Measurements from ENCODE around the gene CCDC149. TPM values are rescaled to one million over a fixed set of nuclear protein-coding genes. Genes with fewer than 3 reads are reported as not detected.

Gene CCDC149
- total RNA-seq, 1 donor from 2014 or later = 21.5 TPM

- peaks cover 8% of the 10 kb centered on the region for H3K9me3 Mint-ChIP-seq (ENCODE audit: low read depth)
- H3K4me1 Mint-ChIP-seq (ENCODE audit: low read depth) = peaks cover 22% of the 10 kb centered on the region
- TF ChIP-seq CTCF (IDR thresholded peaks at IDR 0.05) = no peak
These were observed 103.9 kb downstream of the CCDC149 start for GRCh38 chr4:24808955-24809354.

GRCh38 chr4:24808261-24808660 lies 104.6 kb downstream of the CCDC149 start:
- H3K27ac Mint-ChIP-seq (ENCODE audit: unreplicated experiment) = no peak overlapping the region
- no peak overlapping the region for H3K4me3 Mint-ChIP-seq (ENCODE audit: unreplicated experiment)
- H3K36me3 Mint-ChIP-seq (ENCODE audit: low read depth) = peaks cover 20% of the 10 kb centered on the region
- peaks cover 22% of the 10 kb centered on the region for H3K4me1 Mint-ChIP-seq (ENCODE audit: low read depth)
- peaks cover 8% of the 10 kb centered on the region for H3K9me3 Mint-ChIP-seq (ENCODE audit: low read depth)
- TF ChIP-seq CTCF (IDR thresholded peaks at IDR 0.05) = no peak
- DNase-seq (ENCODE audit: low spot score) = no peak
- H3K27me3 Mint-ChIP-seq (ENCODE audit: low read depth) = no peaks in the 10 kb centered on the region

More at GRCh38 chr4:24808955-24809354, 103.9 kb downstream of the CCDC149 start:
- Mint-ChIP-seq H3K36me3 (ENCODE audit: low read depth) (peaks cover 20% of the 10 kb centered on the region), H3K27me3 (ENCODE audit: low read depth) (no peaks in the 10 kb centered on the region), H3K27ac (ENCODE audit: unreplicated experiment) (no peak overlapping the region), H3K4me3 (ENCODE audit: unreplicated experiment) (no peak overlapping the region)
- DNase-seq (ENCODE audit: low spot score) = no peak

- Mint-ChIP-seq H3K27me3 (ENCODE audit: low read depth) (no peaks in the 10 kb centered on the region), H3K27ac (ENCODE audit: unreplicated experiment) (no peak overlapping the region), H3K36me3 (ENCODE audit: low read depth) (peaks cover 20% of the 10 kb centered on the region), H3K9me3 (ENCODE audit: low read depth) (peaks cover 8% of the 10 kb centered on the region), H3K4me1 (ENCODE audit: low read depth) (peaks cover 26% of the 10 kb centered on the region), H3K4me3 (ENCODE audit: unreplicated experiment) (no peak overlapping the region)
- DNase-seq (ENCODE audit: low spot score) = no peak
- TF ChIP-seq CTCF (IDR thresholded peaks at IDR 0.05) = no peak
These were observed 105.2 kb downstream of the CCDC149 start for GRCh38 chr4:24807611-24808010.

- Mint-ChIP-seq H3K27me3 (ENCODE audit: low read depth) (no peaks in the 10 kb centered on the region), H3K9me3 (ENCODE audit: low read depth) (no peaks in the 10 kb centered on the region), H3K4me1 (ENCODE audit: low read depth) (peaks cover 32% of the 10 kb centered on the region), H3K27ac (ENCODE audit: unreplicated experiment) (no peak overlapping the region), H3K4me3 (ENCODE audit: unreplicated experiment) (no peak overlapping the region), H3K36me3 (ENCODE audit: low read depth) (peaks cover 12% of the 10 kb centered on the region)
- TF ChIP-seq CTCF (IDR thresholded peaks at IDR 0.05) = no peak
- no peak for DNase-seq (ENCODE audit: low spot score)
These were observed 106.4 kb downstream of the CCDC149 start for GRCh38 chr4:24806206-24806990.

- H3K4me1 Mint-ChIP-seq (ENCODE audit: low read depth) = peaks cover 31% of the 10 kb centered on the region
- H3K27me3 Mint-ChIP-seq (ENCODE audit: low read depth) = peaks cover 7% of the 10 kb centered on the region
These were observed 107.3 kb downstream of the CCDC149 start for GRCh38 chr4:24805566-24805965.

More at GRCh38 chr4:24805566-24805965, 107.3 kb downstream of the CCDC149 start:
- Mint-ChIP-seq H3K4me3 (ENCODE audit: unreplicated experiment) (no peak overlapping the region), H3K36me3 (ENCODE audit: low read depth) (peaks cover 12% of the 10 kb centered on the region), H3K27ac (ENCODE audit: unreplicated experiment) (no peak overlapping the region), H3K9me3 (ENCODE audit: low read depth) (no peaks in the 10 kb centered on the region)
- TF ChIP-seq CTCF (IDR thresholded peaks at IDR 0.05) = no peak
- no peak for DNase-seq (ENCODE audit: low spot score)
